Mesenchymal stem cell (in vitro differentiated cells and primary cell): ENCODE data around the gene SEZ6L.

Experiments
- DNase-seq: peaks from one replicate; pipeline ENCODE4 v3.0.0-alpha.2; 2013
- H2AFZ ChIP-seq: one replicate; pipeline ENCODE4 v1.6.1; 2013; ENCODE audit warnings: low read depth, mild to moderate bottlenecking, control low read depth, inconsistent platforms, low read length, moderate library complexity
- H2AK5ac ChIP-seq: 2 replicates; pipeline ENCODE4 v1.6.1; 2013; ENCODE audit warnings: low read length, moderate library complexity, mild to moderate bottlenecking, inconsistent platforms; ENCODE audit not compliant: severe bottlenecking
- H2BK120ac ChIP-seq: one replicate; pipeline ENCODE4 v1.6.1; 2013; ENCODE audit warnings: low read depth, mild to moderate bottlenecking, inconsistent platforms, low read length, moderate library complexity
- H2BK12ac ChIP-seq, 2 experiments: one replicate each; pipeline ENCODE4 v1.6.1; 2013; ENCODE audit warnings: inconsistent platforms in 2 of 2, low read length in 2 of 2, mild to moderate bottlenecking in 2 of 2, moderate library complexity in 2 of 2, control low read depth in 1 of 2
- H2BK15ac ChIP-seq: one replicate; pipeline ENCODE4 v1.6.1; 2013; ENCODE audit warnings: mild to moderate bottlenecking, low read depth, inconsistent platforms; ENCODE audit not compliant: poor library complexity, severe bottlenecking
- H2BK5ac ChIP-seq: 2 replicates; pipeline ENCODE4 v1.6.1; 2013; ENCODE audit warnings: low read depth, mild to moderate bottlenecking, low read length, control low read depth, inconsistent platforms; ENCODE audit not compliant: poor library complexity, severe bottlenecking
- H3K14ac ChIP-seq, 2 experiments: one replicate each; pipeline ENCODE4 v1.6.1; 2013; ENCODE audit warnings: inconsistent platforms in 2 of 2, low read length in 2 of 2, control low read depth in 1 of 2, mild to moderate bottlenecking in 1 of 2, moderate library complexity in 1 of 2
- H3K18ac ChIP-seq, 2 experiments: one replicate each; pipeline ENCODE4 v1.6.1; 2013; ENCODE audit warnings: inconsistent platforms in 2 of 2, low read length in 2 of 2, control low read depth in 1 of 2, low read depth in 1 of 2, mild to moderate bottlenecking in 1 of 2
- H3K23ac ChIP-seq, 2 experiments: one replicate each; pipeline ENCODE4 v1.6.1; 2013; ENCODE audit warnings: inconsistent platforms in 2 of 2, low read length in 2 of 2, mild to moderate bottlenecking in 2 of 2, moderate library complexity in 2 of 2, control low read depth in 1 of 2
- H3K27ac ChIP-seq: 2 replicates; pipeline ENCODE4 v1.5.1; 2013; ENCODE audit warnings: mild to moderate bottlenecking, moderate library complexity, low read length, control low read depth, inconsistent platforms; ENCODE audit not compliant: poor library complexity, severe bottlenecking
- H3K27me3 ChIP-seq, 2 experiments: 2 replicates each; pipeline versions ENCODE4 v1.6.1 to v1.7.0; 2013; ENCODE audit warnings: low read length in 2 of 2, mild to moderate bottlenecking in 2 of 2, moderate library complexity in 2 of 2, control low read depth in 1 of 2, inconsistent platforms in 1 of 2; ENCODE audit not compliant: control insufficient read depth in 1 of 2, insufficient read depth in 1 of 2
- H3K36me3 ChIP-seq, 2 experiments: 2 replicates each; pipeline versions ENCODE4 v1.6.1 to v1.7.0; 2013; ENCODE audit warnings: low read length in 2 of 2, control low read depth in 1 of 2, inconsistent platforms in 1 of 2, low read depth in 1 of 2, mild to moderate bottlenecking in 1 of 2; ENCODE audit not compliant: insufficient read depth in 2 of 2, control insufficient read depth in 1 of 2
- H3K4ac ChIP-seq, 2 experiments: one replicate each; pipeline ENCODE4 v1.6.1; 2013; ENCODE audit warnings: inconsistent platforms in 2 of 2, low read length in 2 of 2, mild to moderate bottlenecking in 2 of 2, moderate library complexity in 2 of 2, control low read depth in 1 of 2, low read depth in 1 of 2
- H3K4me1 ChIP-seq: 2 replicates; pipeline ENCODE4 v1.6.1; 2013; ENCODE audit warnings: low read depth, low read length, control low read depth; ENCODE audit not compliant: control insufficient read depth, insufficient read depth
- H3K4me2 ChIP-seq: 2 replicates; pipeline ENCODE4 v1.6.1; 2013; ENCODE audit warnings: low read length, mild to moderate bottlenecking, inconsistent platforms; ENCODE audit not compliant: poor library complexity, severe bottlenecking
- H3K4me3 ChIP-seq, 2 experiments: 2 replicates each; pipeline versions ENCODE4 v1.5.1 to v1.7.0; 2013; ENCODE audit warnings: low read length in 2 of 2, mild to moderate bottlenecking in 2 of 2, control low read depth in 1 of 2, low read depth in 1 of 2; ENCODE audit not compliant: insufficient read depth in 1 of 2
- H3K79me1 ChIP-seq: replicated peaks from 2 replicates; pipeline ENCODE4 v1.6.1; 2013; ENCODE audit warnings: mild to moderate bottlenecking, control low read depth, low read length, inconsistent platforms; ENCODE audit not compliant: poor library complexity, severe bottlenecking
- H3K9ac ChIP-seq: 2 replicates; pipeline ENCODE4 v1.7.0; 2013; ENCODE audit warnings: mild to moderate bottlenecking, low read length, moderate library complexity
- H3K9me3 ChIP-seq: 2 replicates; pipeline ENCODE4 v1.7.0; 2013; ENCODE audit warnings: mild to moderate bottlenecking, low read length; ENCODE audit not compliant: control insufficient read depth
- H4K8ac ChIP-seq: one replicate; pipeline ENCODE4 v1.6.1; 2013; ENCODE audit warnings: inconsistent platforms, mild to moderate bottlenecking, low read length, moderate library complexity
- H4K91ac ChIP-seq: one replicate; pipeline ENCODE4 v1.6.1; 2013; ENCODE audit warnings: mild to moderate bottlenecking, low read length, inconsistent platforms
- WGBS: methylation state at CpG from one replicate; pipeline ENCODE4 v1.1.7; 2013; ENCODE audit warnings: mixed read lengths; 5-methylcytosine and 5-hydroxymethylcytosine counted together

SEZ6L gene

DNA sequence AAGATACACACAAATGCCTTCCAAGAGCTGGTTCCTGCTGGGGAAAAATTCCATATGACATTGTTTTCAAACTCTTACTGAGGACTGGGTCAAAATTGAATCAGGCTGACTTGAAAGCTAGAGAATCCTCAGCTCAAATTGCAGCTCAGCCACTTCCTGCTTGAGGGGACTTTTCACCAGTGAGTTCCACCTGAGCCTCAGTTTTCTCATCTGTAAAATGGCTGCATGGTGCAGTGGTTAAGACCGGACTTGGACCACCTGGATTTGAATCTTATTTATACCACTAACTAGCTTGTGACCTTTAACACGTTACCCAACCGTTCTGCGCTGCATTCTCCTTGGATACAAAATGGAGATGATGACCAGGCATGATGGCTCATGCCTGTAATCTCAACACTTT lies 189.9 kb downstream of the SEZ6L start:
- Histone ChIP-seq H2BK12ac (no peak overlapping the region), H3K4me2 (no peak overlapping the region), H3K27me3 (peaks cover 28 to 35% of the 10 kb centered on the region in 2 experiments), H3K36me3 (no peaks in the 10 kb centered on the region), H3K4ac (no peak overlapping the region), H2AFZ (no peak overlapping the region), H3K18ac (no peak overlapping the region), H4K91ac (no peak overlapping the region), H3K9me3 (no peaks in the 10 kb centered on the region), H2AK5ac (no peak overlapping the region), H2BK15ac (no peak overlapping the region), H3K4me3 (no peak overlapping the region), H3K23ac (no peak overlapping the region), H3K27ac (no peak overlapping the region), H4K8ac (no peak overlapping the region), H2BK120ac (no peak overlapping the region), H3K9ac (no peak overlapping the region), H2BK5ac (no peak overlapping the region), H3K4me1 (no peaks in the 10 kb centered on the region), H3K79me1 (no peaks in the 10 kb centered on the region), H3K14ac (no peak overlapping the region)
- 89% methylated on average over 4 of the region's 4 CpGs for WGBS
- no peak for DNase-seq

- Histone ChIP-seq H2BK12ac (no peak overlapping the region), H4K91ac (no peak overlapping the region), H3K9ac (peak overlapping the region; percentile 49), H3K4me3 (peak overlapping the region in 1 of 2 experiments; percentile 39), H3K79me1 (no peaks in the 10 kb centered on the region), H3K4ac (no peak overlapping the region), H4K8ac (no peak overlapping the region), H3K36me3 (no peaks in the 10 kb centered on the region), H3K27ac (no peak overlapping the region), H3K18ac (no peak overlapping the region), H2BK120ac (no peak overlapping the region), H2BK15ac (no peak overlapping the region), H3K14ac (peak overlapping the region in 1 of 2 experiments; percentile 68), H2BK5ac (no peak overlapping the region), H2AFZ (peak overlapping the region; percentile 84), H3K4me1 (no peaks in the 10 kb centered on the region), H3K9me3 (no peaks in the 10 kb centered on the region), H3K27me3 (peaks cover 18 to 27% of the 10 kb centered on the region in 2 experiments), H2AK5ac (no peak overlapping the region), H3K4me2 (peak overlapping the region; percentile 44), H3K23ac (no peak overlapping the region)
- WGBS = 11% methylated on average over 15 of the region's 17 CpGs
- DNase-seq = peak; percentile 84
These were observed 191.1 kb downstream of the SEZ6L start for GRCh38 chr22:26360169-26360885.

DNA sequence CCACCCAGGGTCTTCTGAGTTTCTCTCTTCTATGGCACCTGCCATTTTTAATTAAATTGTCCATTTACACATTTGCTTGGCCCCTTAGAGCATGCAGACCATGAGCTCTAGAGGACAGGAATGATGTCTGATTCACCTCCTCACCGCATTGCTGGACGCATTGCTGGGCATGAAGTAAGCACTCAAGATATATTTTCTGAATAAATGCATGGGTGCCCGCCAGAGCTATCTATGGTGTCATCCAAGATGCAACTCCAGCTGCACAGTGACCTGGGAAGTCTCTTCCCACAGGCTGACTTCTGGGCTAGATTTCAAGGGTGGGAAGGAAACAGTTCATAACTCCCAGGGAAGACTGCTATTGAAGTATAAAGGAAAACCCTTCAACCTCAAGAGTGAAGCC lies 193.2 kb downstream of the SEZ6L start:
- Histone ChIP-seq H3K9me3 (no peaks in the 10 kb centered on the region), H2BK12ac (no peak overlapping the region), H3K4me1 (peaks cover 1% of the 10 kb centered on the region), H3K27me3 (peaks cover 18 to 28% of the 10 kb centered on the region in 2 experiments), H2AFZ (no peak overlapping the region), H2AK5ac (no peak overlapping the region), H2BK5ac (no peak overlapping the region), H3K4me2 (no peak overlapping the region), H3K36me3 (no peaks in the 10 kb centered on the region), H3K4me3 (no peak overlapping the region), H2BK15ac (no peak overlapping the region), H4K91ac (no peak overlapping the region), H3K18ac (no peak overlapping the region), H3K23ac (no peak overlapping the region), H3K27ac (no peak overlapping the region), H3K9ac (no peak overlapping the region), H3K4ac (no peak overlapping the region), H3K79me1 (no peaks in the 10 kb centered on the region), H4K8ac (no peak overlapping the region), H2BK120ac (no peak overlapping the region), H3K14ac (no peak overlapping the region)
- no peak for DNase-seq
- WGBS = 87% methylated on average over 3 of the region's 3 CpGs

DNA sequence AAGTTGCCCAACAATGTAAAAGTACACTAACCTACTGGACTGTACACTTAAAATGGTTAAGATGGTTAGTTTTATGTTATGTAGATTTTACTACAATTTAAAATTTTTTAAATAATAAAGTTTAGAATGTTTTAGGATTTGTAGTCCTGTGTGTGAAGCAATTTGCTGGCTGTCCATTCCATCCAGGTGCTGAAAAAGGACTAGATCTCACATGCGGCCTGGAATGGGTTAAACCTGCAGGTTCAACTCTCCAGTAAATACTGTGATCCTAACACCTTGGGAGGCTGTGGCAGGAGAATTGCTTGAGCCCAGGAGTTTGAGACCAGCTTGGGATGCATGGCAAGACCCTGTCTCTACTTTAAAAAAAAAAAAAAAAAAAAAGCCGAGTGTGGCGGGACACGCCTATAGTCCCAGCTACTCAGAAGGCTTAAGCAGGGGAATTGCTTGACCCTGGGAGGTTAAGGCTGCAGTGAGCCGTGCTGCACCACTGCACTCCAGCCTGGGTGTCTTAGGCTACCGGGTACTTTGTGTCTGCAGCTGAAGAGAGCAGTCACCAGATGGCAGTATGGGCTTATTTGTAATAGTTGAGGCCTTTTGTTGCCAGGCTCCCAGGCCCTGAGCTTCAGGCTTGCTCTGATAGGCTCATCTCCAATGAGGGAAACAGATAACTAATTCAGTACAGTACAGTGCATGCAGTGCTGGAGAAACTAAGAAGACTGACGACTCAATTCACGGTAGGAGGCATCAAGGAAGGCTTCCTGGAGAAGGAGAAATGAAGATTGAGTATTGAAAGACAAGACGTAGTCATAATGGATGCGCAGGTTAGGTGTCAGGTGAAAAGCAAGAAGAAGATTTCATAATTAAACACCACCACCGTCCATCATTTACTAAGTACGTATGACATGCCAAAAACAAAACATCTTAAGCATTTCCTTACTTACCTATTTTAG lies 195.1 kb downstream of the SEZ6L start:
- H4K91ac ChIP-seq = no peak overlapping the region
- H3K4me2 ChIP-seq = no peak overlapping the region
- H2AFZ ChIP-seq = no peak overlapping the region
- no peak overlapping the region for H2BK12ac ChIP-seq
- no peak overlapping the region for H3K23ac ChIP-seq
- H3K18ac ChIP-seq = no peak overlapping the region
- no peaks in the 10 kb centered on the region for H3K79me1 ChIP-seq
- H3K14ac ChIP-seq = no peak overlapping the region
- H3K4ac ChIP-seq = no peak overlapping the region
- H2BK5ac ChIP-seq = no peak overlapping the region
- H2BK15ac ChIP-seq = no peak overlapping the region
- WGBS = 32% methylated on average over 11 of the region's 12 CpGs
- H2BK120ac ChIP-seq = no peak overlapping the region
- no peak overlapping the region for H3K27ac ChIP-seq
- H2AK5ac ChIP-seq = no peak overlapping the region
- no peaks in the 10 kb centered on the region for H3K9me3 ChIP-seq
- peaks cover 18 to 27% of the 10 kb centered on the region in 2 experiments for H3K27me3 ChIP-seq
- H3K36me3 ChIP-seq = no peaks in the 10 kb centered on the region
- H4K8ac ChIP-seq = no peak overlapping the region
- no peak overlapping the region for H3K4me3 ChIP-seq
- H3K9ac ChIP-seq = no peak overlapping the region
- peaks cover 3% of the 10 kb centered on the region for H3K4me1 ChIP-seq
- DNase-seq = peak; percentile 85
